ENCODE measurements around the gene PROC.

Gene PROC

GRCh38 chr2:127410871-127411652 lies 7.2 kb upstream of the PROC start:
- FAIRE-seq, result no peak
- DNase-seq (ENCODE audit: insufficient read length, low spot score), result no peak

GRCh38 chr2:127411653-127412369 lies 6.4 kb upstream of the PROC start:
- no peak for DNase-seq (ENCODE audit: insufficient read length, low spot score)
- no peak for TF ChIP-seq CTCF (IDR thresholded peaks at IDR 0.05; ENCODE audit: insufficient read depth, missing control alignments)
- FAIRE-seq, result no peak

More at GRCh38 chr2:127410871-127411652, 7.2 kb upstream of the PROC start:
- no peak for TF ChIP-seq CTCF (IDR thresholded peaks at IDR 0.05; ENCODE audit: insufficient read depth, missing control alignments)

GRCh38 chr2:127413200-127413599 lies 5.0 kb upstream of the PROC start:
- DNase-seq (ENCODE audit: insufficient read length, low spot score), result no peak
- TF ChIP-seq CTCF (IDR thresholded peaks at IDR 0.05; ENCODE audit: insufficient read depth, missing control alignments), result no peak

GRCh38 chr2:127413782-127414637 lies 4.2 kb upstream of the PROC start:
- FAIRE-seq (no peak), DNase-seq (ENCODE audit: insufficient read length, low spot score) (no peak)
- no peak for TF ChIP-seq CTCF (IDR thresholded peaks at IDR 0.05; ENCODE audit: insufficient read depth, missing control alignments)

More at GRCh38 chr2:127413200-127413599, 5.0 kb upstream of the PROC start:
- no peak for FAIRE-seq

GRCh38 chr2:127414638-127415592 lies 3.3 kb upstream of the PROC start:
- no peak for TF ChIP-seq CTCF (IDR thresholded peaks at IDR 0.05; ENCODE audit: insufficient read depth, missing control alignments)
- no peak for DNase-seq (ENCODE audit: insufficient read length, low spot score)
- FAIRE-seq, result no peak

Data from D721Med (cell line).